H9 (cell line): ENCODE data around the gene DGKG. TPM values are rescaled to one million over a fixed set of nuclear protein-coding genes. Genes with fewer than 3 reads are reported as not detected.

ENCODE experiments used
- DNase-seq: peaks from one replicate; pipeline ENCODE4 v3.0.0-alpha.2; 2017
- H2AFZ ChIP-seq: one replicate; pipeline ENCODE4 v1.6.1; 2013; ENCODE audit warnings: mild to moderate bottlenecking, low read length, control low read depth, moderate library complexity
- H2AK5ac ChIP-seq: 2 replicates; pipeline ENCODE4 v1.6.1; 2013; ENCODE audit warnings: low read length, control low read depth, mixed read lengths; ENCODE audit not compliant: insufficient read length
- H2BK120ac ChIP-seq: one replicate; pipeline ENCODE4 v1.6.1; 2013; ENCODE audit warnings: low read depth, mild to moderate bottlenecking, low read length, control low read depth, inconsistent platforms; ENCODE audit not compliant: poor library complexity, severe bottlenecking
- H2BK12ac ChIP-seq: 2 replicates; pipeline ENCODE4 v1.6.1; 2013; ENCODE audit warnings: low read length, control low read depth, mixed read lengths, low read depth; ENCODE audit not compliant: insufficient read length
- H2BK15ac ChIP-seq: 2 replicates; pipeline ENCODE4 v1.6.1; 2013; ENCODE audit warnings: low read depth, low read length, control low read depth
- H2BK20ac ChIP-seq: one replicate; pipeline ENCODE4 v1.6.1; 2013; ENCODE audit warnings: low read depth, mild to moderate bottlenecking, low read length, control low read depth, inconsistent platforms; ENCODE audit not compliant: poor library complexity, severe bottlenecking
- H2BK5ac ChIP-seq: 2 replicates; pipeline ENCODE4 v1.6.1; 2013; ENCODE audit warnings: low read length, control low read depth, mixed read lengths; ENCODE audit not compliant: insufficient read length
- H3K14ac ChIP-seq: 2 replicates; pipeline ENCODE4 v1.6.1; 2013; ENCODE audit warnings: low read length, control low read depth; ENCODE audit not compliant: insufficient read depth
- H3K18ac ChIP-seq: 2 replicates; pipeline ENCODE4 v1.6.1; 2013; ENCODE audit warnings: low read depth, mild to moderate bottlenecking, mixed read lengths, low read length, control low read depth; ENCODE audit not compliant: insufficient read length
- H3K23ac ChIP-seq: 2 replicates; pipeline ENCODE4 v1.6.1; 2013; ENCODE audit warnings: low read length, control low read depth, mixed read lengths, low read depth; ENCODE audit not compliant: insufficient read length
- H3K23me2 ChIP-seq: 2 replicates; pipeline ENCODE4 v1.6.1; 2013; ENCODE audit warnings: low read depth, mild to moderate bottlenecking, mixed read lengths, low read length, control low read depth; ENCODE audit not compliant: insufficient read length, poor library complexity, severe bottlenecking
- H3K27ac ChIP-seq: 2 replicates; pipeline ENCODE4 v1.5.1; 2013; ENCODE audit warnings: low read length, control low read depth, mixed read lengths, low read depth; ENCODE audit not compliant: insufficient read length
- H3K27me3 ChIP-seq: 2 replicates; pipeline ENCODE4 v1.6.1; 2013; ENCODE audit warnings: low read length, control low read depth, inconsistent platforms; ENCODE audit not compliant: insufficient read depth
- H3K4ac ChIP-seq: 2 replicates; pipeline ENCODE4 v1.6.1; 2013; ENCODE audit warnings: low read depth, mild to moderate bottlenecking, control low read depth, inconsistent platforms, low read length, moderate library complexity
- H3K4me1 ChIP-seq: 2 replicates; pipeline ENCODE4 v1.6.1; 2013; ENCODE audit warnings: low read length, control low read depth, inconsistent platforms; ENCODE audit not compliant: insufficient read depth
- H3K4me2 ChIP-seq: 2 replicates; pipeline ENCODE4 v1.6.1; 2013; ENCODE audit warnings: low read length, control low read depth, mixed read lengths; ENCODE audit not compliant: insufficient read length, insufficient read depth
- H3K56ac ChIP-seq: 2 replicates; pipeline ENCODE4 v1.6.1; 2013; ENCODE audit warnings: low read depth, mild to moderate bottlenecking, mixed read lengths, low read length, control low read depth; ENCODE audit not compliant: insufficient read length
- H3K79me1 ChIP-seq: 2 replicates; pipeline ENCODE4 v1.6.1; 2013; ENCODE audit warnings: low read depth, mild to moderate bottlenecking, moderate library complexity, low read length, control low read depth, inconsistent platforms; ENCODE audit not compliant: insufficient read depth, poor library complexity, severe bottlenecking
- H3K79me2 ChIP-seq: 2 replicates; pipeline ENCODE4 v1.6.1; 2013; ENCODE audit warnings: low read length, control low read depth, inconsistent platforms; ENCODE audit not compliant: insufficient read depth
- H3K9ac ChIP-seq: 2 replicates; pipeline ENCODE4 v1.6.1; 2013; ENCODE audit warnings: low read length, control low read depth, mixed read lengths; ENCODE audit not compliant: insufficient read length; ENCODE audit errors: extremely low read depth
- H3K9me3 ChIP-seq: one replicate; pipeline ENCODE4 v1.6.1; 2013; ENCODE audit warnings: low read depth, low read length, inconsistent platforms; ENCODE audit not compliant: control insufficient read depth
- H3T11ph ChIP-seq: one replicate; pipeline ENCODE4 v1.6.1; 2013; ENCODE audit warnings: mild to moderate bottlenecking, low read length, control low read depth, inconsistent platforms
- H4K20me1 ChIP-seq: one replicate; pipeline ENCODE4 v1.6.1; 2013; ENCODE audit not compliant: control insufficient read depth, insufficient read length, insufficient read depth
- H4K5ac ChIP-seq: 2 replicates; pipeline ENCODE4 v1.6.1; 2013; ENCODE audit warnings: low read depth, mild to moderate bottlenecking, mixed read lengths, low read length, control low read depth; ENCODE audit not compliant: insufficient read length
- H4K8ac ChIP-seq: replicated peaks from 2 replicates; pipeline ENCODE4 v1.6.1; 2013; ENCODE audit warnings: low read length, control low read depth, mixed read lengths, low read depth; ENCODE audit not compliant: insufficient read length
- H4K91ac ChIP-seq: 2 replicates; pipeline ENCODE4 v1.6.1; 2013; ENCODE audit warnings: low read depth, mild to moderate bottlenecking, moderate library complexity, mixed read lengths, low read length, control low read depth; ENCODE audit not compliant: insufficient read length
- H3K27ac Mint-ChIP-seq, 3 experiments: 2 replicates in 2 of 3; 3 replicates in 1 of 3; pipeline ENCODE4 v1.8.0; 2020 to 2021; ENCODE audit warnings: mixed read lengths in 3 of 3, mild to moderate bottlenecking in 1 of 3, moderate library complexity in 1 of 3
- H3K27me3 Mint-ChIP-seq: 2 replicates; pipeline ENCODE4 v1.8.0; 2021; ENCODE audit warnings: low read depth, mild to moderate bottlenecking, moderate library complexity, mixed read lengths
- H3K36me3 Mint-ChIP-seq, 3 experiments: 2 replicates in 2 of 3; 3 replicates in 1 of 3; pipeline ENCODE4 v1.8.0; 2020 to 2021; ENCODE audit warnings: low read depth in 3 of 3, mixed read lengths in 3 of 3; ENCODE audit not compliant: insufficient read depth in 1 of 3
- H3K4me1 Mint-ChIP-seq, 2 experiments: 2 replicates each; pipeline ENCODE4 v1.8.0; 2020; ENCODE audit warnings: mixed read lengths in 2 of 2
- H3K4me3 Mint-ChIP-seq, 2 experiments: 2 replicates in 1 of 2; 3 replicates in 1 of 2; pipeline ENCODE4 v1.8.0; 2020 to 2021; ENCODE audit warnings: mild to moderate bottlenecking in 2 of 2, mixed read lengths in 2 of 2, moderate library complexity in 1 of 2
- H3K9me3 Mint-ChIP-seq, 2 experiments: 2 replicates in 1 of 2; 3 replicates in 1 of 2; pipeline ENCODE4 v1.8.0; 2020; ENCODE audit warnings: mild to moderate bottlenecking in 2 of 2, mixed read lengths in 2 of 2, moderate library complexity in 1 of 2
- WGBS: extraction: QIAGEN DNeasy Blood & Tissue Kit; methylation state at CpG from one replicate; pipeline ENCODE4 v1.1.7; 2013; ENCODE audit warnings: missing lambda C conversion rate, low lambda C conversion rate, mixed read lengths; ENCODE audit not compliant: insufficient read length; ENCODE audit errors: extremely low coverage; 5-methylcytosine and 5-hydroxymethylcytosine counted together
- total RNA-seq: library from RNA; stranded (reverse); gene quantifications from 2 replicates; pipeline ENCODE4 v1.2.1, GENCODE V29; 2021
- TF ChIP-seq, protein P1 (sequence below): fragments of 200-600 bp; sonication (generic); conservative IDR thresholded peaks from 3 replicates; pipeline ENCODE4 v1.8.0; 2021; ENCODE audit warnings: antibody characterized with exemption, mild to moderate bottlenecking

The DGKG gene
- total RNA-seq, 1 experiment from 2014 or later = not detected

DNA sequence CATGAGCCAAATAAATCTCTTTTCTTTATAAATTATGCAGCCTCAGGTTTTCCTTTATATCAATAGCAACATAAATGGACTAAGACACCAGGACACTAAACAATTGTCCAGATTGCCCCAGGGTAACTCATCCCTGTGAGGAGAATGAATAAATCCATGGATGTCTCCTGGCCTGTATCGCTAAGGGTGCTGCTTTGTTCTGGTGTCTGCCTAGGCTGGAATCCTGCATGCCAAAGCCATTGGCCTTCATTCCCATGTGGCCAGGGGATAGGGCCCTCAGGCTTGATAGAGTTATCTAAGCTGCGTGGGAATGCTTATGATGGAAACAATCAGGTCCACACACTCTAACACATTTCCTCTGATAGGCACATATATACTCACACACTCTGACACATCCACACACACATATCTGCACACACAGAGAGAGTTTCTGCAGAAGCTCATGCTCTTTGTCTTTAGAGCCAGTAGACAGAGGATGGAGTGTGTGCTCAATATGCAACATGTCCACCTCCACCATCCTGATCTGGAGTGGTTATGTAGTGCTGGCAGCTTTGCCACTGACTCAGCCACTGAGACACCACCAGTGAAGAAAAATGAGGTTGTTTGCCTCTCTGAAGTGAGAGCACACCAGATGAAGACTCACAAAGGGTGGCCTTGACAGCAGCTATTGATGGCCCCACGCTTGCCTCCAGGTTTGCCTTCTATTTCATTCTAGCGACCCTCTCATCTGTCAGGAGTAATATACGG, 24.0 kb upstream of the DGKG start:
- Histone ChIP-seq H3K27me3 (no peaks in the 10 kb centered on the region), H3K9ac (no peak overlapping the region), H4K8ac (no peak overlapping the region), H2BK20ac (no peak overlapping the region), H3T11ph (no peak overlapping the region), H4K20me1 (no peaks in the 10 kb centered on the region), H2BK5ac (no peak overlapping the region), H3K27ac (no peak overlapping the region), H3K79me2 (no peaks in the 10 kb centered on the region), H3K4me1 (no peaks in the 10 kb centered on the region), H3K56ac (no peak overlapping the region), H3K79me1 (no peaks in the 10 kb centered on the region), H3K23me2 (no peaks in the 10 kb centered on the region), H2AK5ac (no peak overlapping the region), H4K5ac (no peak overlapping the region), H2BK120ac (no peak overlapping the region), H3K9me3 (no peaks in the 10 kb centered on the region), H4K91ac (no peak overlapping the region), H3K18ac (no peak overlapping the region), H3K14ac (no peak overlapping the region), H3K4me2 (no peak overlapping the region), H2BK15ac (no peak overlapping the region), H3K4ac (no peak overlapping the region), H2AFZ (no peak overlapping the region), H2BK12ac (no peak overlapping the region), H3K23ac (no peak overlapping the region)
- H3K36me3 Mint-ChIP-seq = no peaks in the 10 kb centered on the region
- TF ChIP-seq, protein P1, sequence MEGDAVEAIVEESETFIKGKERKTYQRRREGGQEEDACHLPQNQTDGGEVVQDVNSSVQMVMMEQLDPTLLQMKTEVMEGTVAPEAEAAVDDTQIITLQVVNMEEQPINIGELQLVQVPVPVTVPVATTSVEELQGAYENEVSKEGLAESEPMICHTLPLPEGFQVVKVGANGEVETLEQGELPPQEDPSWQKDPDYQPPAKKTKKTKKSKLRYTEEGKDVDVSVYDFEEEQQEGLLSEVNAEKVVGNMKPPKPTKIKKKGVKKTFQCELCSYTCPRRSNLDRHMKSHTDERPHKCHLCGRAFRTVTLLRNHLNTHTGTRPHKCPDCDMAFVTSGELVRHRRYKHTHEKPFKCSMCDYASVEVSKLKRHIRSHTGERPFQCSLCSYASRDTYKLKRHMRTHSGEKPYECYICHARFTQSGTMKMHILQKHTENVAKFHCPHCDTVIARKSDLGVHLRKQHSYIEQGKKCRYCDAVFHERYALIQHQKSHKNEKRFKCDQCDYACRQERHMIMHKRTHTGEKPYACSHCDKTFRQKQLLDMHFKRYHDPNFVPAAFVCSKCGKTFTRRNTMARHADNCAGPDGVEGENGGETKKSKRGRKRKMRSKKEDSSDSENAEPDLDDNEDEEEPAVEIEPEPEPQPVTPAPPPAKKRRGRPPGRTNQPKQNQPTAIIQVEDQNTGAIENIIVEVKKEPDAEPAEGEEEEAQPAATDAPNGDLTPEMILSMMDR = no peak
- DNase-seq = no peak
- H3K27me3 Mint-ChIP-seq = peaks cover 3% of the 10 kb centered on the region
- H3K27ac Mint-ChIP-seq = no peak overlapping the region
- no peak overlapping the region for H3K4me3 Mint-ChIP-seq
- H3K4me1 Mint-ChIP-seq = peaks cover 8 to 13% of the 10 kb centered on the region in 2 experiments
- H3K9me3 Mint-ChIP-seq = no peaks in the 10 kb centered on the region; a peak in 1 of 5 replicates
- no CpG with 5 or more reads among the region's 5 CpGs for WGBS
